Measurements from ENCODE around the gene BCL2.
A peak's percentile ranks its signal among the peaks of the same experiment; 100 is the strongest.
"Not testable (repeated sequence)": the region's sequence is repeated elsewhere in the genome, so short reads cannot be mapped to it uniquely, and the experiment has no call there.

The BCL2 gene

GRCh38 chr18:63319383-63320122 is at the start of gene BCL2:
Gene BCL2 (minus strand): TSS chr18:63319769.
- peak; percentile 69 for DNase-seq

- DNase-seq = no peak
Measured at GRCh38 chr18:63368611-63369010, 49.0 kb upstream of the BCL2 start.

- peak; percentile 98 for DNase-seq
Measured at GRCh38 chr18:63367053-63367953, 47.7 kb upstream of the BCL2 start, which contains the start of gene KDSR. Gene KDSR (minus strand): TSS chr18:63367206. CDS start chr18:63367118, 88 bp downstream.

GRCh38 chr18:63366213-63367052 is 46.9 kb upstream of the BCL2 start:
- peak; percentile 49 for DNase-seq

GRCh38 chr18:63365876-63366212 is 46.3 kb upstream of the BCL2 start:
- DNase-seq = peak; percentile 49

- DNase-seq = no peak
Measured at GRCh38 chr18:63363951-63364350, 44.4 kb upstream of the BCL2 start.

GRCh38 chr18:63363420-63363819 is 43.9 kb upstream of the BCL2 start:
- DNase-seq = not testable (repeated sequence)

GRCh38 chr18:63356272-63356896 is 36.8 kb upstream of the BCL2 start:
- no peak for DNase-seq

- DNase-seq = no peak
Measured at GRCh38 chr18:63350230-63350629, 30.7 kb upstream of the BCL2 start.

GRCh38 chr18:63348508-63349136 is 29.1 kb upstream of the BCL2 start:
- DNase-seq = no peak

GRCh38 chr18:63346480-63347183 is 27.1 kb upstream of the BCL2 start:
- DNase-seq = no peak

- no peak for DNase-seq
Measured at GRCh38 chr18:63346031-63346430, 26.5 kb upstream of the BCL2 start.

- DNase-seq = no peak
Measured at GRCh38 chr18:63344918-63345317, 25.3 kb upstream of the BCL2 start.

GRCh38 chr18:63344263-63344662 is 24.7 kb upstream of the BCL2 start:
- no peak for DNase-seq

GRCh38 chr18:63342206-63342605 is 22.6 kb upstream of the BCL2 start:
- peak; percentile 46 for DNase-seq

- DNase-seq = peak; percentile 73
Measured at GRCh38 chr18:63339920-63340484, 20.4 kb upstream of the BCL2 start.

GRCh38 chr18:63336366-63337099 is 17.0 kb upstream of the BCL2 start:
- DNase-seq = no peak

- no peak for DNase-seq
Measured at GRCh38 chr18:63331105-63331504, 11.5 kb upstream of the BCL2 start.

GRCh38 chr18:63329431-63330145 is 10.0 kb upstream of the BCL2 start:
- DNase-seq = no peak

- DNase-seq = no peak
Measured at GRCh38 chr18:63326011-63326410, 6.4 kb upstream of the BCL2 start.

Data from OCI-M1 (cell line).